Germinal center (tissue), 1 donor: ENCODE data around the gene USP2.

ENCODE experiments used
- DNase-seq: peaks from one replicate; pipeline ENCODE4 v3.0.0; 2012; ENCODE audit warnings: mixed read lengths, low spot score

Gene USP2

GRCh38 chr11:119381181-119381988 lies at the start of gene USP2:
Gene USP2 (minus strand): TSS chr11:119381690. CDS start chr11:119373480, 8,210 bp downstream.
- peak; percentile 93 for DNase-seq

- DNase-seq = no peak
These were observed 45.8 kb upstream of the USP2 start for GRCh38 chr11:119427279-119427678.

GRCh38 chr11:119426142-119426541 lies 44.7 kb upstream of the USP2 start:
- no peak for DNase-seq

GRCh38 chr11:119424775-119425174 lies 43.3 kb upstream of the USP2 start:
- DNase-seq = no peak

GRCh38 chr11:119424276-119424675 lies 42.8 kb upstream of the USP2 start:
- DNase-seq = no peak

GRCh38 chr11:119423509-119424254 lies 42.2 kb upstream of the USP2 start:
- no peak for DNase-seq

- no peak for DNase-seq
These were observed 41.5 kb upstream of the USP2 start, which contains the start of gene THY1 for GRCh38 chr11:119422809-119423508. Gene THY1 (minus strand): TSS chr11:119423172. CDS start chr11:119420905, 2,267 bp downstream.

- no peak for DNase-seq
These were observed 40.7 kb upstream of the USP2 start for GRCh38 chr11:119421941-119422808.

GRCh38 chr11:119421351-119421750 lies 39.9 kb upstream of the USP2 start:
- no peak for DNase-seq

GRCh38 chr11:119420631-119421030 lies 39.1 kb upstream of the USP2 start:
- DNase-seq = no peak

GRCh38 chr11:119419834-119420492 lies 38.5 kb upstream of the USP2 start:
- no peak for DNase-seq

GRCh38 chr11:119419246-119419645 lies 37.8 kb upstream of the USP2 start:
- no peak for DNase-seq

- no peak for DNase-seq
These were observed 37.3 kb upstream of the USP2 start for GRCh38 chr11:119418759-119419158.

GRCh38 chr11:119417726-119418540 lies 36.4 kb upstream of the USP2 start:
- no peak for DNase-seq

GRCh38 chr11:119416606-119417580 lies 35.4 kb upstream of the USP2 start:
- no peak for DNase-seq

- DNase-seq = no peak
These were observed 34.5 kb upstream of the USP2 start for GRCh38 chr11:119415966-119416365.

- no peak for DNase-seq
These were observed 34.0 kb upstream of the USP2 start for GRCh38 chr11:119415517-119415916.

- no peak for DNase-seq
These were observed 33.2 kb upstream of the USP2 start for GRCh38 chr11:119414734-119415133.

- no peak for DNase-seq
These were observed 32.8 kb upstream of the USP2 start for GRCh38 chr11:119414321-119414720.
